ENCODE data around the gene ST8SIA6.

ST8SIA6 gene

GRCh38 chr10:17453035-17453372, 1.4 kb downstream of the ST8SIA6 start:
- POLR2A ChIA-PET = no interaction called here
- DNase-seq (ENCODE audit: low read depth, low spot score) = no peak
- TF ChIP-seq CTCF (IDR thresholded peaks at IDR 0.05; ENCODE audit: insufficient read depth, low read length, missing control alignments) = no peak
- CTCF ChIA-PET = interaction anchor here (0.8 to 1.0 kb wide), 3 partner anchors 23 to 195 kb away, joined by 3 to 4 read pairs (median 4); no protein-coding TSS in a partner anchor
- peak overlapping the region; percentile 54 for H3K4me3 ChIP-seq (ENCODE audit: low read depth, low read length)

GRCh38 chr10:17452060-17452841, 2.1 kb downstream of the ST8SIA6 start:
- H3K4me3 ChIP-seq (ENCODE audit: low read depth, low read length) = no peak overlapping the region
- DNase-seq (ENCODE audit: low read depth, low spot score) = no peak
- ChIA-PET POLR2A (no interaction called here), CTCF (interaction anchor here (3.4 kb wide), 1 partner anchor 21 kb away, joined by 23 read pairs; no protein-coding TSS in a partner anchor)
- TF ChIP-seq CTCF (IDR thresholded peaks at IDR 0.05; ENCODE audit: insufficient read depth, low read length, missing control alignments) = no peak

GRCh38 chr10:17450024-17450423, 4.4 kb downstream of the ST8SIA6 start:
- TF ChIP-seq CTCF (IDR thresholded peaks at IDR 0.05; ENCODE audit: insufficient read depth, low read length, missing control alignments) = no peak
- CTCF ChIA-PET = interaction anchor here (3.4 kb wide), 1 partner anchor 19 kb away, joined by 23 read pairs; no protein-coding TSS in a partner anchor
- no peak overlapping the region for H3K4me3 ChIP-seq (ENCODE audit: low read depth, low read length)
- POLR2A ChIA-PET = no interaction called here
- DNase-seq (ENCODE audit: low read depth, low spot score) = no peak

GRCh38 chr10:17445400-17445998, 8.9 kb downstream of the ST8SIA6 start:
- no peak for DNase-seq (ENCODE audit: low read depth, low spot score)
- CTCF ChIA-PET = no interaction called here

GRCh38 chr10:17444388-17444714, 10.0 kb downstream of the ST8SIA6 start:
- H3K4me3 ChIP-seq (ENCODE audit: low read depth, low read length) = no peak overlapping the region
- POLR2A ChIA-PET = no interaction called here
- TF ChIP-seq CTCF (IDR thresholded peaks at IDR 0.05; ENCODE audit: insufficient read depth, low read length, missing control alignments) = no peak
- CTCF ChIA-PET = interaction anchor here (3.9 kb wide), 1 partner anchor 12 kb away, joined by 15 read pairs; no protein-coding TSS in a partner anchor
- DNase-seq (ENCODE audit: low read depth, low spot score) = no peak

More at GRCh38 chr10:17445400-17445998, 8.9 kb downstream of the ST8SIA6 start:
- H3K4me3 ChIP-seq (ENCODE audit: low read depth, low read length) = no peak overlapping the region
- TF ChIP-seq CTCF (IDR thresholded peaks at IDR 0.05; ENCODE audit: insufficient read depth, low read length, missing control alignments) = no peak
- POLR2A ChIA-PET = no interaction called here

- no peak for DNase-seq (ENCODE audit: low read depth, low spot score)
- CTCF ChIA-PET = interaction anchor here (1.5 to 3.9 kb wide), 2 partner anchors 11 to 15 kb away, joined by 5 to 15 read pairs; no protein-coding TSS in a partner anchor
- TF ChIP-seq CTCF (IDR thresholded peaks at IDR 0.05; ENCODE audit: insufficient read depth, low read length, missing control alignments) = no peak
- H3K4me3 ChIP-seq (ENCODE audit: low read depth, low read length) = no peak overlapping the region
- POLR2A ChIA-PET = no interaction called here
These were observed 10.5 kb downstream of the ST8SIA6 start for GRCh38 chr10:17443707-17444387.
